ENCODE data around the gene LGI2. TPM values are rescaled to one million over a fixed set of nuclear protein-coding genes. Genes with fewer than 3 reads are reported as not detected.

LGI2 gene
- total and polyA plus RNA-seq, 2 of the 8 experiments (the other 6 are each of a cell fraction or from before 2014, with no cell fraction given), result 2.3 to 4.0 TPM

GRCh38 chr4:25001509-25001908 is 29.2 kb downstream of the LGI2 start (continued):
- TF ChIP-seq CHD7 (IDR thresholded peaks at IDR 0.05; ENCODE audit: insufficient replicate concordance, low read length), result no peak
- TF ChIP-seq SP2 (IDR thresholded peaks at IDR 0.05; ENCODE audit: low read length), result no peak
- no peak for TF ChIP-seq ATF3 (IDR thresholded peaks at IDR 0.05; ENCODE audit: insufficient read depth, low read depth, low read length)
- no peak for TF ChIP-seq EZH2 (IDR thresholded peaks at IDR 0.05; ENCODE audit: low read depth, low read length, severe bottlenecking)
- TF ChIP-seq GABPA (IDR thresholded peaks at IDR 0.05; ENCODE audit: borderline replicate concordance, insufficient read depth, low read length), result no peak

Data from H1 (cell line).